ENCODE measurements around the gene KMT5B.

Gene KMT5B

GRCh38 chr11:68181719-68182451 lies 31.2 kb downstream of the KMT5B start:
- DNase-seq (ENCODE audit: low spot score) = no peak

GRCh38 chr11:68179847-68180246 lies 33.2 kb downstream of the KMT5B start:
- DNase-seq (ENCODE audit: low spot score) = no peak

- no peak for DNase-seq (ENCODE audit: low spot score)
These were observed 35.2 kb downstream of the KMT5B start for GRCh38 chr11:68177877-68178276.

- no peak for DNase-seq (ENCODE audit: low spot score)
These were observed 39.2 kb downstream of the KMT5B start for GRCh38 chr11:68173926-68174325.

- DNase-seq (ENCODE audit: low spot score) = no peak
These were observed 43.7 kb downstream of the KMT5B start for GRCh38 chr11:68169442-68169841.

- DNase-seq (ENCODE audit: low spot score) = no peak
These were observed 44.4 kb downstream of the KMT5B start for GRCh38 chr11:68168694-68169093.

- no peak for DNase-seq (ENCODE audit: low spot score)
These were observed 45.6 kb downstream of the KMT5B start for GRCh38 chr11:68167474-68167873.

- DNase-seq (ENCODE audit: low spot score) = no peak
These were observed 46.1 kb downstream of the KMT5B start for GRCh38 chr11:68166969-68167368.

GRCh38 chr11:68165601-68166000 lies 47.5 kb downstream of the KMT5B start:
- DNase-seq (ENCODE audit: low spot score) = no peak

- DNase-seq (ENCODE audit: low spot score) = peak; percentile 57
These were observed 48.7 kb downstream of the KMT5B start for GRCh38 chr11:68164437-68164836.

- no peak for DNase-seq (ENCODE audit: low spot score)
These were observed 49.4 kb downstream of the KMT5B start for GRCh38 chr11:68163691-68164090.

- DNase-seq (ENCODE audit: low spot score) = no peak
These were observed 52.9 kb downstream of the KMT5B start for GRCh38 chr11:68160100-68160695.

GRCh38 chr11:68159665-68160064 lies 53.4 kb downstream of the KMT5B start:
- DNase-seq (ENCODE audit: low spot score) = no peak

- no peak for DNase-seq (ENCODE audit: low spot score)
These were observed 53.9 kb downstream of the KMT5B start for GRCh38 chr11:68159161-68159560.

- DNase-seq (ENCODE audit: low spot score) = no peak
These were observed 54.5 kb downstream of the KMT5B start for GRCh38 chr11:68158580-68158979.

- DNase-seq (ENCODE audit: low spot score) = no peak
These were observed 59.4 kb downstream of the KMT5B start for GRCh38 chr11:68153742-68154141.

- DNase-seq (ENCODE audit: low spot score) = no peak
These were observed 63.1 kb downstream of the KMT5B start for GRCh38 chr11:68150037-68150436.

- no peak for DNase-seq (ENCODE audit: low spot score)
These were observed 63.7 kb downstream of the KMT5B start for GRCh38 chr11:68149417-68149816.

GRCh38 chr11:68148879-68149278 lies 64.2 kb downstream of the KMT5B start:
- DNase-seq (ENCODE audit: low spot score) = no peak

GRCh38 chr11:68148071-68148805 lies 64.9 kb downstream of the KMT5B start:
- no peak for DNase-seq (ENCODE audit: low spot score)

- peak; percentile 57 for DNase-seq (ENCODE audit: low spot score)
These were observed 66.2 kb downstream of the KMT5B start for GRCh38 chr11:68146704-68147474.

- no peak for DNase-seq (ENCODE audit: low spot score)
These were observed 67.0 kb downstream of the KMT5B start for GRCh38 chr11:68146010-68146540.

Measured in GM03348 (cell line).